Thoracic aorta (tissue), 2 donors: ENCODE measurements around the gene HMGA1. TPM values are rescaled to one million over a fixed set of nuclear protein-coding genes. Genes with fewer than 3 reads are reported as not detected.
A peak's percentile ranks its signal among the peaks of the same experiment; 100 is the strongest.

Experiments used
- ATAC-seq: fragments of 150-250 bp; one replicate; pipeline ENCODE4 v1.8.0; 2017; ENCODE audit warnings: low read depth; ENCODE audit not compliant: insufficient number of reproducible peaks, low FRiP score
- DNase-seq: peaks from one replicate; pipeline ENCODE4 v3.0.0-alpha.2; 2020; ENCODE audit warnings: low spot score
- H3K27ac ChIP-seq, 2 donors: fragments of 200-600 bp; sonication (generic); 1 replicate in 1 of 2; 2 replicates in 1 of 2; pipeline ENCODE4 v1.5.1; 2016; ENCODE audit warnings: mild to moderate bottlenecking in 2 of 2, moderate library complexity in 2 of 2
- H3K27me3 ChIP-seq: fragments of 200-600 bp; sonication (generic); replicated peaks from 2 replicates; pipeline ENCODE4 v1.6.0; 2016; ENCODE audit warnings: mild to moderate bottlenecking; ENCODE audit not compliant: insufficient read depth
- H3K36me3 ChIP-seq: fragments of 200-600 bp; sonication (generic); one replicate; pipeline ENCODE4 v1.5.1; 2016
- H3K4me1 ChIP-seq, 2 donors: fragments of 200-600 bp; sonication (generic); 1 replicate in 1 of 2; 2 replicates in 1 of 2; pipeline versions ENCODE4 v1.5.1 to v1.6.0; 2016; ENCODE audit warnings: low read depth in 2 of 2, mild to moderate bottlenecking in 1 of 2; ENCODE audit not compliant: control insufficient read depth in 1 of 2
- H3K4me3 ChIP-seq: fragments of 200-600 bp; sonication (generic); 2 replicates; pipeline ENCODE4 v1.5.1; 2016; ENCODE audit warnings: mild to moderate bottlenecking
- H3K9me3 ChIP-seq: fragments of 200-600 bp; sonication (generic); 2 replicates; pipeline ENCODE4 v1.5.1; 2016
- total RNA-seq, 2 donors: library from RNA; depleted of rRNA; stranded (reverse); fragments of >200 nt; gene quantifications; one replicate each; pipeline versions ENCODE4 v1.1.0 to v1.2.3, GENCODE V29; 2016
- TF ChIP-seq, protein P1 (sequence below): fragments of 200-600 bp; sonication (generic); IDR thresholded peaks from one replicate; pipeline ENCODE4 v1.5.1; 2019; ENCODE audit warnings: antibody characterized with exemption

HMGA1 gene
- total RNA-seq, 2 donors from 2014 or later: 20.7 to 28.0 TPM

DNA sequence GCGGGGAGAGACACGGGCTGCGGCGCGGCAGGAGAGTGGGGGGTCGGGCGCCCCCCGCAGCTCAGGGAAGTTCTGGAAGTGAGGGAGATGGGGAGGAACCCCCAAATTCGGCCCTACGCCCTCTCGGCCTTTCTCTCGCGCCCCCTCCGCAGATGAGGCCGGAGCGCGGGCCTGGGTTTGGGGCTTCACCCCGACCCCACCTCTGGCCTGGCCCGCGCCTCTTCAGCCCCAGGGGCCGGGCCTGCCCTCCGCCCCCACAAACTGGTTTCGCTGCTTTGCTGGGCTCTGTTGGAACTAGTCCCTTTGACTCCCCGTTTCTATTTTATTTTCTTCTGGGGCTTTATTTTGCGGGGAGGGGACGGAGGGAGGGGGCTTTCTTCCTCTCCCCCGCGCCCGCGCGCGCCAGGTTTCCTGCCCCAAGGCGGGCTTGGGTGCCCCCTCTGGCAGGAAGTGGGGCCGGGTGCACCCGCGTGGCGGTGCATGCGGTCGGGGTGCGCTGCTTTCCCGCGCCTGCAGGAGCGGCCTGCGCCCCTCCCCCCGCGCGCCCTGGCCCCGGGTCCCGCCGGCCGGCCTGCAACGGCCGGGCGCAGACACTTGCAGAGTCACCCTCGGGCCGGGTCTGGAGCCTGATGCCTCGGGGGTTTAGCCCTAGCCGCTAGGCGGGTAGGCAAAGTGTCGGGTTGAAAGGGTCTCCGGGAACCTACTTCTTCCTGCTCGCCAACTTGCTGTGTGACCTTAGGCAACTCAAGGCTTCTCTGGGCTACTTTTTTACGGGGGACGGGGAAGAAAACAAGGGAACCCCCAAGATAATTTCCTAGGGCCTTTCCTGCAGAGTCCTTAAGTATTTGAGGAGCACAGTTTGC lies 1.3 kb downstream of the HMGA1 start:
- no peaks in the 10 kb centered on the region for H3K36me3 ChIP-seq
- DNase-seq: no peak
- TF ChIP-seq, protein P1, sequence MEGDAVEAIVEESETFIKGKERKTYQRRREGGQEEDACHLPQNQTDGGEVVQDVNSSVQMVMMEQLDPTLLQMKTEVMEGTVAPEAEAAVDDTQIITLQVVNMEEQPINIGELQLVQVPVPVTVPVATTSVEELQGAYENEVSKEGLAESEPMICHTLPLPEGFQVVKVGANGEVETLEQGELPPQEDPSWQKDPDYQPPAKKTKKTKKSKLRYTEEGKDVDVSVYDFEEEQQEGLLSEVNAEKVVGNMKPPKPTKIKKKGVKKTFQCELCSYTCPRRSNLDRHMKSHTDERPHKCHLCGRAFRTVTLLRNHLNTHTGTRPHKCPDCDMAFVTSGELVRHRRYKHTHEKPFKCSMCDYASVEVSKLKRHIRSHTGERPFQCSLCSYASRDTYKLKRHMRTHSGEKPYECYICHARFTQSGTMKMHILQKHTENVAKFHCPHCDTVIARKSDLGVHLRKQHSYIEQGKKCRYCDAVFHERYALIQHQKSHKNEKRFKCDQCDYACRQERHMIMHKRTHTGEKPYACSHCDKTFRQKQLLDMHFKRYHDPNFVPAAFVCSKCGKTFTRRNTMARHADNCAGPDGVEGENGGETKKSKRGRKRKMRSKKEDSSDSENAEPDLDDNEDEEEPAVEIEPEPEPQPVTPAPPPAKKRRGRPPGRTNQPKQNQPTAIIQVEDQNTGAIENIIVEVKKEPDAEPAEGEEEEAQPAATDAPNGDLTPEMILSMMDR: no peak
- H3K9me3 ChIP-seq: no peaks in the 10 kb centered on the region
- ATAC-seq: no peak
- H3K4me1 ChIP-seq: peaks cover 5 to 19% of the 10 kb centered on the region in 2 donors
- H3K27me3 ChIP-seq: no peaks in the 10 kb centered on the region
- H3K4me3 ChIP-seq: peak overlapping the region; percentile 78
- H3K27ac ChIP-seq: no peak overlapping the region

DNA sequence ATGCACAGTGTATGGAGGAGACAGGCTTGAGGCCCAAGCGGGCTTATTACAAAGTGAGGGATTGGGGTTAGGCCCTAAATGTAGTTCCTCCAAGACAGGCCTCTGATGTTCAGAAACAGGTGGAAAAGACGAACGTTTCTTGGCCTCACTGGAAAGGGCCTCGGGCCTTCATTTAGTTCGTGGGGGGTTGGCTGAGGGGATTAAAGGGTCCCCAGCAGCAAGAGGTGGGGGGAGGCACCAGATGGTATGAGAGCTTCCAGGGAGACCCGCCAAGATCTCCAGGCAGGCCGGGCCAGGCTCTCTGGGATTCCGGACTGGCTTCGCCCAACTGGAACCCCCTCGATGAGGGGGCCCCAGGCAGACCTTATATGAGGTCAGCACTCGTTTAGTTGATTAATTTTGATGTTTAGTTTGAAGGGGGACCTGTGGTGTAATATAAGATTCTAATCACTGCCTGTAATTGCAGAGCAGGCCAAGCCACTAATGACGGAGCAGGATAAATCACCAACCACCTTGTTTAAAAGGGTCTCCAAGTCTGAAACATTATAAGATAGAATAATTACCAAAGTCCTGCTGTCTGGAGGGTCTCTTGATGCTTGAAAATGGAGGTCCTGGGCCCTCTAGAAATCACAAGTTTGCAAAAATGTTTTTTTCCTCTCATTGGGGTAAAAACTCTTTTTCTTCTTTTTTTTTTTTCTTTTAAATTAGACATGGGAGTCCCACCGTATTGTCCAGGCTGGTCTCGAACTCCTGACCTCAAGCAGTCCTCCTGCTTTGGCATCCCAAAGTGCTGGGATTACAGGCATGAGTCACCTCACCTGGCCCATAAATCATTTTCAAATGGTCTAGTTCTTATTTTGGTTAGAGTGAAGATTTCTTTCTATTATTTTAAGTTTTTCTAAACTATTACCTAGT lies 2.2 kb downstream of the HMGA1 start:
- H3K9me3 ChIP-seq: no peaks in the 10 kb centered on the region
- peak overlapping the region; percentile 78 for H3K4me3 ChIP-seq
- peaks cover 10 to 27% of the 10 kb centered on the region in 2 donors for H3K4me1 ChIP-seq
- H3K27ac ChIP-seq: no peak overlapping the region
- TF ChIP-seq, protein P1: no peak
- ATAC-seq: no peak
- no peaks in the 10 kb centered on the region for H3K36me3 ChIP-seq
- no peaks in the 10 kb centered on the region for H3K27me3 ChIP-seq
- no peak for DNase-seq

DNA sequence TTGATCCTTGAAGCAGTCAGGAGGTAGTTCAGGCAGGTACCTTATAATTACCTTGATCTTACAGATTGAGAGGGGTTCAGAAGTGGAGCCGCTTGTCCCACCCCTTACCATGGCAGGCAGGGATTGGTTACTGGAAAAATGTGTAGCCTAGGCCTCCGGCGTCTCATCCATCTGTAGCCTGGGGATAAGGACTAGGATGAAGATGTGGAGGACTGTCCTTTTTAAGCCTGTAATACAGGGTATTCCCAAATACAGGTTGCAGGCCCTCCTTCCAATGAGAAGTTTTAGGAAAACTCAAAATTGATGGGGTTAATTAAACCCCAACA lies 2.8 kb downstream of the HMGA1 start:
- TF ChIP-seq, protein P1: no peak
- DNase-seq (no peak), ATAC-seq (no peak)

DNA sequence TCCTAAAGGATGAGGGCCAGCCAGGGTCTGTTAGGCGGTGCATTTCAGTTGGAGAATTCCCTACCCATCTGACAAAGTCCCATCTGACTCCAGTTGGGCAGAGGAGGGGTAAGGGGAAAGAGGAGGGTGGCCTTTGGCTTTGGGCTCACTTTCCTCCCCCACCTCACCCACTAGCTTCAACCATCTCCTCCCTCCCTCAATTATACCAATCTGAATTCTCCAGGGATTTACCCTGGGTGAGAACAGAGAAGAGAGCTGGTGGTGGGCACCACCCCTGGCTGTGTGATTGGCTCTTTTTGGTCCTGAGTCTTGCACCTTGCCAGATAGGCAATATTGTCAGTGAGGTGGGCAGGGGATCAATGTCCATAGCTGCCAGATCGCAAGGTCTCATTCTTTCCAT lies 3.2 kb downstream of the HMGA1 start:
- peaks cover 20 to 38% of the 10 kb centered on the region in 2 donors for H3K4me1 ChIP-seq
- TF ChIP-seq, protein P1: no peak
- ATAC-seq (no peak), DNase-seq (no peak)
- no peak overlapping the region for H3K27ac ChIP-seq
- no peaks in the 10 kb centered on the region for H3K36me3 ChIP-seq
- H3K27me3 ChIP-seq: no peaks in the 10 kb centered on the region
- no peak overlapping the region for H3K4me3 ChIP-seq
- H3K9me3 ChIP-seq: no peaks in the 10 kb centered on the region

More for the DNA sequence above, 2.8 kb downstream of the HMGA1 start:
- H3K4me1 ChIP-seq: peaks cover 16 to 34% of the 10 kb centered on the region in 2 donors
- H3K27me3 ChIP-seq: no peaks in the 10 kb centered on the region
- H3K27ac ChIP-seq: no peak overlapping the region
- no peak overlapping the region for H3K4me3 ChIP-seq
- H3K9me3 ChIP-seq: no peaks in the 10 kb centered on the region
- no peaks in the 10 kb centered on the region for H3K36me3 ChIP-seq
